ENCODE results near the gene ZMYND8.

The ZMYND8 gene

DNA sequence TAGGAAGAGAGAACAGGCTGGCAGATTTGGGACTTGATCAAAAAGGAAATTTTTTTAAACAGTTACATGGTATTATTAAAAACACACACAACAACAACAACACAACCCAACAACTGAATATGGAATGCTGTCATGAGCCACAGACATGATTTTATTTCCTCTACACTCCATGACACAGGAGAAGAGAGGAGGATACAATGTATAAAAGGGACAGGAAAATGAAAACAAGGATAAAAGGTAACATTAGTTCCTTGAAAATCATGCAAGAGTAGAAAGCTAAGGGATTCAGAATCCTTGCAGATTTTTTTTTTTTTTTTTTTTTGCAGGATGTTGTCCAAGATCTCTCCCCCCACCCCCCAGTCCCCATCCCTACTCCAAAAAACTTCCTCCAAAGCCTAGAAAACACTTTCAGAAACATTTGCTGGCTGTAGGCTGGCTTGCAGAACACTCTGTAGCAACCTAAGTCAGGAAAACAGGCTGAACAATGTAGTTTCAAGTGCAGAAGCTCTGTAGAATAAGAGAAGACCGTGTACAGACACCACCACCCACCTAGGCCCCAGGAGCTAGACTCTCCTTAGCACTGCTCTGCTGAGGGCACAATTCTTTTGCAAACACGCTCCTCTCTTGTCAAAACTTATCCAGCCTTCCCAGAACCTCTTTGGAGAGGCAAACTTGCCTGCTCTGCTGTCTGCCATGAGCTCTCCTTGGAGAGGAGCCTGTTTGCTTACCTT lies 845 bp downstream of the ZMYND8 start:
- in situ Hi-C loops (cut with MboI; ENCODE audit: low pct_unique_long_range_greater_than_20kb, low sequenced_read_pairs): no loop called here

GRCh38 chr20:47354714-47355488 lies 1.6 kb downstream of the ZMYND8 start:
- no peak for DNase-seq
- in situ Hi-C loops (cut with MboI; ENCODE audit: low pct_unique_long_range_greater_than_20kb, low sequenced_read_pairs): no loop called here

More for the DNA sequence above, 845 bp downstream of the ZMYND8 start:
- DNase-seq: no peak

- in situ Hi-C loops (cut with MboI; ENCODE audit: low pct_unique_long_range_greater_than_20kb, low sequenced_read_pairs): no loop called here
These were observed 2.1 kb downstream of the ZMYND8 start for GRCh38 chr20:47354464-47354713.

GRCh38 chr20:47353692-47354463 lies 2.6 kb downstream of the ZMYND8 start:
- no peak for DNase-seq
- in situ Hi-C loops (cut with MboI; ENCODE audit: low pct_unique_long_range_greater_than_20kb, low sequenced_read_pairs): no loop called here

More at GRCh38 chr20:47354464-47354713, 2.1 kb downstream of the ZMYND8 start:
- no peak for DNase-seq

DNA sequence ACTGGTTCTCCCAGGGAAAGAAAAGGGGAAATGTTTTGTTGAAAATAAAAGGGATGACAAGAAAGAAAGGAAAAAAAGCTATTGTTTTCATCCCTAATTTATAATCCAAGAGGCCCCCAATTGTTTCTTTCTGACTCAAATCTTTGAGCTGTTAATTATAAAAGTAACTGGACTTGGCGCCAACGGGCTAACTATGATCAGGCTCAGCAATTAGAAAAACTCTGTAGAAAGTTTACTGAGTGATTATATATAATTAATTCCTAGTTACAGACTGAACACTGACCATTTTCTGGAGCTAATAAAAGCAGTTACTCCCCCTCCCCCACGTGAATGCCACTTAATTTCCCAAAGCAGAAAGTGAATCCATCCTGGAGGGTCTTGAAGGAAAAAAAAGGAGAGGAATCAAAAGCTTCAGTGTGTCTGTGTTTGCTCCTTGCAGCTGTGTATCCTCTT lies 3.2 kb downstream of the ZMYND8 start:
- DNase-seq: no peak
- in situ Hi-C loops (cut with MboI; ENCODE audit: low pct_unique_long_range_greater_than_20kb, low sequenced_read_pairs): no loop called here

DNA sequence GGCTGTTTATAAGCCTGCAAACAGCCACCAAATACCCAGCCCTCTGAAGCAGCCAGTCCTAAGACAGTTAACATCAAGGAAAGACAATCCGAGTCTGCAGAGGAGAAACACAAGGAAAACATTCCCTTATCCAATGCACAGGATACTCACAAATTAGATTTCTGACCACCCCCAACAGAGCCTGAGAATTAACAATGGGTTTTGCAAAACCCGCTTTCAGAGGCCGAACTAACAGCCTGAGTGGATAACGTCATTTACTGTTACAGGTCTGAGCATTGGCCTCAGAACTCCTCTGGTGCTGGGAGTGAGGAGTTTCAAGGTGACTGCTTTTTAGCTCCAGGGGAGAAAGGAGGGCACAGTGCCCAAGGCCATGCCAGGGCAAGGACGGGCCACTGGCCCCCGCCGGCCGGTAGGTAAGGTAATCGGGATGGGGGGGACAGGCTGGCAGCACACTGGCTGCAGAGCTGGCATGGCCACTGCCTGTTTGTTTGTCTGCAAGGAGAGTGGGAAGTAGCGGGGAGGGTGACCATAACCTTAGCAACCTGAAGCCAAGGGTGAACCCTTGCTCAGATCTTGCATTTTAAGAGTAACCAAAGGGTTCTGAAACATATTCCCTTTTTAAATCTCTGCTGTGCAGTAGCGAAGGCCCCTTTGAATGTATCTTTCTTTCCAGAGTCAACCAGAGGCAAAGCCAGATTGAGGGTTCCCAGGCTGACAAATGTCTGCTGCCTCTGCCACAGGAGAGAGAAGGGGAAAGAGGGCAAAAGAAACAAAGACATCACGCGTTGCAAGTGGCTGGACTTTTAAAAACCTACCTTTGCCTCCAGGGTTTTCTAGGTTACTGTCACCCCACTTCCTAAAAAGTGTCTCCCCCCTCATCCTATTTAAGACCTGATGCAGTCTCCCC lies 3.9 kb downstream of the ZMYND8 start:
- in situ Hi-C loops (cut with MboI; ENCODE audit: low pct_unique_long_range_greater_than_20kb, low sequenced_read_pairs): no loop called here
- no peak for DNase-seq

- no peak for DNase-seq
- in situ Hi-C loops (cut with MboI; ENCODE audit: low pct_unique_long_range_greater_than_20kb, low sequenced_read_pairs): no loop called here
These were observed 4.7 kb downstream of the ZMYND8 start for GRCh38 chr20:47351643-47352331.

GRCh38 chr20:47350691-47351545 lies 5.6 kb downstream of the ZMYND8 start:
- no peak for DNase-seq
- in situ Hi-C loops (cut with MboI; ENCODE audit: low pct_unique_long_range_greater_than_20kb, low sequenced_read_pairs): no loop called here

GRCh38 chr20:47350181-47350550 lies 6.3 kb downstream of the ZMYND8 start:
- in situ Hi-C loops (cut with MboI; ENCODE audit: low pct_unique_long_range_greater_than_20kb, low sequenced_read_pairs): no loop called here
- no peak for DNase-seq

DNA sequence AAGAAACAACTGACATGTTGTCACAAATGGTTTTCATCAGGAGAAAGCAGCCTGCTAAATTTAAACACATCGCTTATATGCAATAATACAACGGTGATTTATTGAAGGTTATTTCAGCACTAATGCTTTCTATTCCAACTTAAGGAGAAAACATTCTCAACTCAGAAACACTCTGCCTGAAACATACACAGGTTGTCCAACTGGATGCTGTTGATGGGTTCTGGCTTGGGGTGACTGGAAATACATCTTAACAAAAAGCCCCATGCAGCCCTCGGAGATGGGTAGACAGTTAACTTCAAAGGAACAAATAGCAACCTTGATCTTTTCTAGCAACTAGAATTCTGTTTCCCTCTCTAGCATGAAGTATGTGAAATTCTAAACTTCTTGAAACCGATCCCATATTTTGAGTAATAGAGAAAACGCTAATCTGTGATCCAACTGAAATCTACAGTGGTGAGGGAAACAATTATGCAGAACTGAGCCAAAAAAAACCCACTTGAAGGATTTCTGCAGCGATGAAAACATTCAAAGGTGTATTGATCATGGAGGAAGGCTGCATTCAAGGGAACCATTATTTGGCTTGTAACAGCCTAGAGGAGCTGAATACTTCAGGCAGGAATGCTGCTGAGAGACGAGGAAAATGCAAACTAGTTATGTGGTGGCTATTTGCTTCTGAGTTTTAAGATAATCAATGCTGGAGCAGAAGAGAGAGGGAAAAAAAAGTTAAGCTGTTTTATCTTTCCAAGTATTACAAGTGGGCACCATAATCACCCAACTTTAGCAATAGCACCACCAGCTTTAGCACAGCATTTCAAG lies 6.9 kb downstream of the ZMYND8 start:
- in situ Hi-C loops (cut with MboI; ENCODE audit: low pct_unique_long_range_greater_than_20kb, low sequenced_read_pairs): no loop called here
- DNase-seq: no peak

- in situ Hi-C loops (cut with MboI; ENCODE audit: low pct_unique_long_range_greater_than_20kb, low sequenced_read_pairs): no loop called here
- DNase-seq: peak; percentile 62
These were observed 7.9 kb downstream of the ZMYND8 start for GRCh38 chr20:47348539-47349142.

GRCh38 chr20:47347661-47348435 lies 8.7 kb downstream of the ZMYND8 start:
- DNase-seq: no peak
- in situ Hi-C loops (cut with MboI; ENCODE audit: low pct_unique_long_range_greater_than_20kb, low sequenced_read_pairs): no loop called here

GRCh38 chr20:47346172-47346571 lies 10.3 kb downstream of the ZMYND8 start:
- no peak for DNase-seq
- in situ Hi-C loops (cut with MboI; ENCODE audit: low pct_unique_long_range_greater_than_20kb, low sequenced_read_pairs): no loop called here

DNA sequence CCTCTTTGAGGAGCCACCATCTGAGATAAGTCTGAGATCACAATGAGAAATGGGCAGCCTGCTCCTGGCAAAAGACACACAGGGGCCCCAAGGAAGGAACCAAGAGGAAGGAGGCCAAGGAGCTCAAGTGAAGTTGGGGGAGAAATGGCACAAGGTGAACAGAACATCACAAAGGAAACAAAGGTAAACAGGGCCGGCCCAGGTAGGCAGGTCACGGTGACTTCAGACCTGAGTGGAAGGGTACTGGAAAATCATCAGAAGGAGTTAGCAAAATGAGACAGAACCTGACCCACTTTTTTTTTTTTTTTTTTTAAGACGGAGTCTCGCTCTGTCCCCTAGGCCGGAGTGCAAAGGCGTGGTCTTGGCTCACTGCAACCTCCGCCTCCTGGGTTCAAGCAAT lies 11.3 kb downstream of the ZMYND8 start:
- no peak for DNase-seq
- in situ Hi-C loops (cut with MboI; ENCODE audit: low pct_unique_long_range_greater_than_20kb, low sequenced_read_pairs): no loop called here

DNA sequence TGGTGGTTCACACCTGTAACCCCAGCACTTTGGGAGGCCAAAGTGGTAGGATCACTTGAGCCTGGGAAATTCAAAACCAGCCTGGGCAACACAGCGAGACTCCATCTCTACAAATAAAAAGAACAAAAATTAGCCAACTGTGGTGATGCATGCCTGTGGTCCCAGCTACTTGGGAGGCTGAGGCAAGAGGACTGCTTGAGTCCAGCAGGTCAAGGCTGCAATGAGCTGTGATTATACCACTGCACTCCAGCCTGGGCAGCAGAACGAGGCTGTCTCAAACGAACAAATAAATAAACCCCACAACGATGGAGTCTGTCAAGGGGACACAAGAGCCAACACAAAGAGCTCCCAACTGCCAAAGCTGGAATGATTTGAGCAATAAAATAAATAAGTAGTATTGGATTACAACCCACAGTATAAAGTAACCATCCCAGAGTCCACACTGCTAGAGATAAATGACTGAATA lies 13.5 kb downstream of the ZMYND8 start:
- in situ Hi-C loops (cut with MboI; ENCODE audit: low pct_unique_long_range_greater_than_20kb, low sequenced_read_pairs): no loop called here
- no peak for DNase-seq

GRCh38 chr20:47338131-47338628 lies 18.3 kb downstream of the ZMYND8 start:
- DNase-seq: no peak
- in situ Hi-C loops (cut with MboI; ENCODE audit: low pct_unique_long_range_greater_than_20kb, low sequenced_read_pairs): no loop called here
